GM23338 (cell line): Measurements from ENCODE around the gene RFNG. TPM values are rescaled to one million over a fixed set of nuclear protein-coding genes. Genes with fewer than 3 reads are reported as not detected.

Experiments used
- ATAC-seq: fragments of 200-7000 bp; cut with Tn5 transposase; 3 replicates; pipeline ENCODE4 v1.9.1; 2020
- DNase-seq: peaks from one replicate; pipeline ENCODE4 v3.0.0-alpha.2; 2015; ENCODE audit warnings: low spot score
- H2AFZ ChIP-seq: fragments of 200-600 bp; sonication (generic); 2 replicates; pipeline ENCODE4 v1.8.0; 2016; ENCODE audit warnings: antibody characterized with exemption, mild to moderate bottlenecking, moderate library complexity
- H3F3A ChIP-seq: fragments of 200-600 bp; sonication (generic); replicated peaks from 2 replicates; pipeline ENCODE4 v1.8.0; 2017; ENCODE audit warnings: antibody characterized with exemption, mixed run types, low read depth
- H3K27ac ChIP-seq: fragments of 200-600 bp; sonication (generic); 2 replicates; pipeline ENCODE4 v1.6.1; 2016; ENCODE audit warnings: low read depth
- H3K27me3 ChIP-seq: fragments of 200-600 bp; sonication (generic); 2 replicates; pipeline ENCODE4 v1.8.0; 2016; ENCODE audit warnings: mild to moderate bottlenecking, mixed run types, moderate library complexity; ENCODE audit not compliant: insufficient read depth
- H3K36me3 ChIP-seq: fragments of 200-600 bp; sonication (generic); 2 replicates; pipeline ENCODE4 v1.8.0; 2016; ENCODE audit warnings: mild to moderate bottlenecking; ENCODE audit not compliant: insufficient read depth
- H3K4me1 ChIP-seq: fragments of 200-600 bp; sonication (generic); 2 replicates; pipeline ENCODE4 v1.8.0; 2016; ENCODE audit warnings: mild to moderate bottlenecking, moderate library complexity; ENCODE audit not compliant: insufficient read depth
- H3K4me2 ChIP-seq: fragments of 200-600 bp; sonication (generic); 2 replicates; pipeline ENCODE4 v1.7.1; 2017; ENCODE audit warnings: mixed run types
- H3K4me3 ChIP-seq: fragments of 200-600 bp; sonication (generic); 2 replicates; pipeline ENCODE4 v1.6.1; 2016; ENCODE audit warnings: mixed run types
- H3K79me2 ChIP-seq: fragments of 200-600 bp; sonication (generic); replicated peaks from 2 replicates; pipeline ENCODE4 v1.8.0; 2017; ENCODE audit warnings: mild to moderate bottlenecking; ENCODE audit not compliant: insufficient read depth
- H3K9me2 ChIP-seq: fragments of 200-600 bp; sonication (generic); 2 replicates; pipeline ENCODE4 v1.8.0; 2017; ENCODE audit not compliant: insufficient read depth
- H4K20me1 ChIP-seq: fragments of 200-600 bp; sonication (generic); replicated peaks from 2 replicates; pipeline ENCODE4 v1.8.0; 2017; ENCODE audit warnings: mild to moderate bottlenecking; ENCODE audit not compliant: insufficient read depth
- H3K27ac Mint-ChIP-seq: 2 replicates; pipeline ENCODE4 v1.8.0; 2020; ENCODE audit warnings: inconsistent platforms, mild to moderate bottlenecking, moderate library complexity, mixed read lengths
- H3K27me3 Mint-ChIP-seq: 3 replicates; pipeline ENCODE4 v1.8.0; 2022; ENCODE audit warnings: low read depth, mild to moderate bottlenecking, moderate library complexity, mixed read lengths, inconsistent platforms; ENCODE audit not compliant: insufficient read depth, poor library complexity
- H3K36me3 Mint-ChIP-seq: 3 replicates; pipeline ENCODE4 v1.8.0; 2021; ENCODE audit warnings: low read depth, mild to moderate bottlenecking, inconsistent platforms, moderate library complexity, mixed read lengths
- H3K4me1 Mint-ChIP-seq: 3 replicates; pipeline ENCODE4 v1.8.0; 2020; ENCODE audit warnings: mild to moderate bottlenecking, inconsistent platforms, mixed read lengths
- H3K4me3 Mint-ChIP-seq: 3 replicates; pipeline ENCODE4 v1.8.0; 2021; ENCODE audit warnings: moderate library complexity, mild to moderate bottlenecking, inconsistent platforms, mixed read lengths
- H3K9me3 Mint-ChIP-seq: 3 replicates; pipeline ENCODE4 v1.8.0; 2020; ENCODE audit warnings: moderate library complexity, mild to moderate bottlenecking, inconsistent platforms, mixed read lengths
- CREB1 ChIP-seq: fragments of 250-450 bp; sonication (Bioruptor Pico); IDR thresholded peaks from 2 replicates; pipeline ENCODE4 v1.5.0; 2020; ENCODE audit warnings: low read depth, mild to moderate bottlenecking, moderate library complexity
- EZH2 ChIP-seq: fragments of 200-600 bp; sonication (generic); IDR thresholded peaks from one replicate; pipeline ENCODE4 v1.8.0; 2017; ENCODE audit warnings: antibody characterized with exemption, mild to moderate bottlenecking, low read depth; ENCODE audit not compliant: unreplicated experiment
- EZH2phosphoT487 ChIP-seq: fragments of 200-600 bp; sonication (generic); IDR thresholded peaks from one replicate; pipeline ENCODE4 v1.8.1; 2018; ENCODE audit warnings: antibody characterized with exemption; ENCODE audit not compliant: unreplicated experiment
- JUNB ChIP-seq: IDR thresholded peaks from one replicate; pipeline ENCODE4 v1.6.1; 2016; ENCODE audit warnings: antibody characterized with exemption; ENCODE audit not compliant: unreplicated experiment
- NANOG ChIP-seq: IDR thresholded peaks from 2 replicates; pipeline ENCODE4 v1.6.1; 2016; ENCODE audit warnings: antibody characterized with exemption, borderline replicate concordance
- POLR2AphosphoS5 ChIP-seq: IDR thresholded peaks from 2 replicates; pipeline ENCODE4 v1.6.1; 2016; ENCODE audit warnings: antibody characterized with exemption, low read depth
- STAT1 ChIP-seq: IDR thresholded peaks from one replicate; pipeline ENCODE4 v1.6.1; 2016; ENCODE audit warnings: antibody characterized with exemption; ENCODE audit not compliant: unreplicated experiment
- ZNF114 ChIP-seq: fragments of 250-450 bp; sonication (Bioruptor Pico); IDR thresholded peaks from 2 replicates; pipeline ENCODE4 v1.5.0; 2020; ENCODE audit warnings: mild to moderate bottlenecking, moderate library complexity
- ZNF331 ChIP-seq: fragments of 250-450 bp; sonication (Bioruptor Pico); IDR thresholded peaks from 2 replicates; pipeline ENCODE4 v1.5.0; 2020; ENCODE audit warnings: low read depth, mild to moderate bottlenecking, moderate library complexity
- polyA plus RNA-seq: library from polyadenylated mRNA; unstranded; fragments of >200 nt; fragmentation: Nextera tagmentation; extraction: Ambion mirVana; gene quantifications from 2 replicates; pipeline ENCODE4 v1.2.1, GENCODE V29; 2016
- total RNA-seq: library from RNA; depleted of rRNA; stranded (reverse); fragments of >200 nt; shearing (Covaris generic); gene quantifications from 2 replicates; pipeline ENCODE4 v1.2.3, GENCODE V29; 2014
- TF ChIP-seq, protein P1 (sequence below): IDR thresholded peaks from one replicate; pipeline ENCODE4 v1.6.1; 2018; ENCODE audit warnings: antibody characterized with exemption; ENCODE audit not compliant: unreplicated experiment
- TF ChIP-seq, protein P2 (sequence below): IDR thresholded peaks from 2 replicates; pipeline ENCODE4 v1.6.1; 2016; ENCODE audit warnings: antibody characterized with exemption
- TF ChIP-seq, protein P3 (sequence below), 2 experiments: fragments of 200-600 bp in 1 of 2; sonication (generic) in 1 of 2; conservative IDR thresholded peaks; 2 replicates each; pipeline versions ENCODE4 v1.5.1 to v1.6.1; 2016 to 2017; ENCODE audit warnings: antibody characterized with exemption in 2 of 2, low read depth in 2 of 2, mild to moderate bottlenecking in 2 of 2, moderate library complexity in 1 of 2
- TF ChIP-seq, protein P4 (sequence below): fragments of 250-450 bp; sonication (Bioruptor Pico); IDR thresholded peaks from 2 replicates; pipeline ENCODE4 v1.5.0; 2020; ENCODE audit warnings: mild to moderate bottlenecking, moderate library complexity

Gene RFNG
- total and polyA plus RNA-seq, 2 experiments from 2014 or later: 18.0 to 44.7 TPM

DNA sequence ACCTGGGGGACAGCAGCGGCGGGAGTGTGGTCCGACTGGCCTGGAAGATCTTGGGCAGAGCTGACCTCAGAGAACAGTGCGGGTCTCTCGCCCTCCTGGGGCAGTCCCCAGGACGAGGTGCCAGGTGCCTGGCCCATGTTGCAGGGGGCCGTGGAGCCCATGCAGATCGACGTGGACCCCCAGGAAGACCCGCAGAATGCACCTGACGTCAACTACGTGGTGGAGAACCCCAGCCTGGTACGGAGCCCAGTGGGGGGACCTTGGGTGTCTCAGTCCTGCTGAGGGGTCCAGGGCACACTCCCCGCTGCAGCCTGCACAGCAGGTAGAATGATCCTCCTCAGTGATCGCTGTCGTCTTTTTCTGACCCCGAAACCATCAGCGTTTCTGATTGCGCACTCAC, 1.5 kb upstream of the RFNG start:
- Histone ChIP-seq H3K27ac (no peak overlapping the region), H3F3A (0 out of 2 replicates have a peak, but pooled peaks cover 6% of the 10 kb centered on the region), H3K9me2 (no peaks in the 10 kb centered on the region), H3K4me1 (no peaks in the 10 kb centered on the region), H3K79me2 (peaks cover 9% of the 10 kb centered on the region; the same call in 1 of the 2 replicates), H4K20me1 (peaks cover 8% of the 10 kb centered on the region; the same call in 1 of the 2 replicates), H3K4me2 (peak overlapping the region; percentile 89), H3K4me3 (peak overlapping the region; percentile 89), H3K36me3 (peaks cover 4% of the 10 kb centered on the region; the same call in 1 of the 2 replicates), H3K27me3 (no peaks in the 10 kb centered on the region), H2AFZ (no peak overlapping the region)
- Mint-ChIP-seq H3K4me3 (peak overlapping the region; percentile 86), H3K27me3 (peaks cover 14% of the 10 kb centered on the region), H3K9me3 (no peaks in the 10 kb centered on the region), H3K27ac (no peak overlapping the region), H3K36me3 (peaks cover 21% of the 10 kb centered on the region), H3K4me1 (no peaks in the 10 kb centered on the region; the same call in 2 of the 3 replicates)
- no peak for DNase-seq
- no peak for ATAC-seq
- TF ChIP-seq POLR2AphosphoS5 (no peak), CREB1 (no peak), NANOG (no peak), ZNF114 (CRISPR knock-in tag) (no peak), EZH2phosphoT487 (no peak), ZNF331 (CRISPR knock-in tag) (no peak), JUNB (no peak), STAT1 (no peak), EZH2 (no peak)
- TF ChIP-seq, protein P1, sequence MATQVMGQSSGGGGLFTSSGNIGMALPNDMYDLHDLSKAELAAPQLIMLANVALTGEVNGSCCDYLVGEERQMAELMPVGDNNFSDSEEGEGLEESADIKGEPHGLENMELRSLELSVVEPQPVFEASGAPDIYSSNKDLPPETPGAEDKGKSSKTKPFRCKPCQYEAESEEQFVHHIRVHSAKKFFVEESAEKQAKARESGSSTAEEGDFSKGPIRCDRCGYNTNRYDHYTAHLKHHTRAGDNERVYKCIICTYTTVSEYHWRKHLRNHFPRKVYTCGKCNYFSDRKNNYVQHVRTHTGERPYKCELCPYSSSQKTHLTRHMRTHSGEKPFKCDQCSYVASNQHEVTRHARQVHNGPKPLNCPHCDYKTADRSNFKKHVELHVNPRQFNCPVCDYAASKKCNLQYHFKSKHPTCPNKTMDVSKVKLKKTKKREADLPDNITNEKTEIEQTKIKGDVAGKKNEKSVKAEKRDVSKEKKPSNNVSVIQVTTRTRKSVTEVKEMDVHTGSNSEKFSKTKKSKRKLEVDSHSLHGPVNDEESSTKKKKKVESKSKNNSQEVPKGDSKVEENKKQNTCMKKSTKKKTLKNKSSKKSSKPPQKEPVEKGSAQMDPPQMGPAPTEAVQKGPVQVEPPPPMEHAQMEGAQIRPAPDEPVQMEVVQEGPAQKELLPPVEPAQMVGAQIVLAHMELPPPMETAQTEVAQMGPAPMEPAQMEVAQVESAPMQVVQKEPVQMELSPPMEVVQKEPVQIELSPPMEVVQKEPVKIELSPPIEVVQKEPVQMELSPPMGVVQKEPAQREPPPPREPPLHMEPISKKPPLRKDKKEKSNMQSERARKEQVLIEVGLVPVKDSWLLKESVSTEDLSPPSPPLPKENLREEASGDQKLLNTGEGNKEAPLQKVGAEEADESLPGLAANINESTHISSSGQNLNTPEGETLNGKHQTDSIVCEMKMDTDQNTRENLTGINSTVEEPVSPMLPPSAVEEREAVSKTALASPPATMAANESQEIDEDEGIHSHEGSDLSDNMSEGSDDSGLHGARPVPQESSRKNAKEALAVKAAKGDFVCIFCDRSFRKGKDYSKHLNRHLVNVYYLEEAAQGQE: no peak
- TF ChIP-seq, protein P2, sequence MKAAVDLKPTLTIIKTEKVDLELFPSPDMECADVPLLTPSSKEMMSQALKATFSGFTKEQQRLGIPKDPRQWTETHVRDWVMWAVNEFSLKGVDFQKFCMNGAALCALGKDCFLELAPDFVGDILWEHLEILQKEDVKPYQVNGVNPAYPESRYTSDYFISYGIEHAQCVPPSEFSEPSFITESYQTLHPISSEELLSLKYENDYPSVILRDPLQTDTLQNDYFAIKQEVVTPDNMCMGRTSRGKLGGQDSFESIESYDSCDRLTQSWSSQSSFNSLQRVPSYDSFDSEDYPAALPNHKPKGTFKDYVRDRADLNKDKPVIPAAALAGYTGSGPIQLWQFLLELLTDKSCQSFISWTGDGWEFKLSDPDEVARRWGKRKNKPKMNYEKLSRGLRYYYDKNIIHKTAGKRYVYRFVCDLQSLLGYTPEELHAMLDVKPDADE: no peak
- TF ChIP-seq, protein P3, sequence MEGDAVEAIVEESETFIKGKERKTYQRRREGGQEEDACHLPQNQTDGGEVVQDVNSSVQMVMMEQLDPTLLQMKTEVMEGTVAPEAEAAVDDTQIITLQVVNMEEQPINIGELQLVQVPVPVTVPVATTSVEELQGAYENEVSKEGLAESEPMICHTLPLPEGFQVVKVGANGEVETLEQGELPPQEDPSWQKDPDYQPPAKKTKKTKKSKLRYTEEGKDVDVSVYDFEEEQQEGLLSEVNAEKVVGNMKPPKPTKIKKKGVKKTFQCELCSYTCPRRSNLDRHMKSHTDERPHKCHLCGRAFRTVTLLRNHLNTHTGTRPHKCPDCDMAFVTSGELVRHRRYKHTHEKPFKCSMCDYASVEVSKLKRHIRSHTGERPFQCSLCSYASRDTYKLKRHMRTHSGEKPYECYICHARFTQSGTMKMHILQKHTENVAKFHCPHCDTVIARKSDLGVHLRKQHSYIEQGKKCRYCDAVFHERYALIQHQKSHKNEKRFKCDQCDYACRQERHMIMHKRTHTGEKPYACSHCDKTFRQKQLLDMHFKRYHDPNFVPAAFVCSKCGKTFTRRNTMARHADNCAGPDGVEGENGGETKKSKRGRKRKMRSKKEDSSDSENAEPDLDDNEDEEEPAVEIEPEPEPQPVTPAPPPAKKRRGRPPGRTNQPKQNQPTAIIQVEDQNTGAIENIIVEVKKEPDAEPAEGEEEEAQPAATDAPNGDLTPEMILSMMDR (conservative IDR thresholded peaks at IDR 0.05; ENCODE audit: low read depth in 2 of 2): no peak
- TF ChIP-seq, protein P4, sequence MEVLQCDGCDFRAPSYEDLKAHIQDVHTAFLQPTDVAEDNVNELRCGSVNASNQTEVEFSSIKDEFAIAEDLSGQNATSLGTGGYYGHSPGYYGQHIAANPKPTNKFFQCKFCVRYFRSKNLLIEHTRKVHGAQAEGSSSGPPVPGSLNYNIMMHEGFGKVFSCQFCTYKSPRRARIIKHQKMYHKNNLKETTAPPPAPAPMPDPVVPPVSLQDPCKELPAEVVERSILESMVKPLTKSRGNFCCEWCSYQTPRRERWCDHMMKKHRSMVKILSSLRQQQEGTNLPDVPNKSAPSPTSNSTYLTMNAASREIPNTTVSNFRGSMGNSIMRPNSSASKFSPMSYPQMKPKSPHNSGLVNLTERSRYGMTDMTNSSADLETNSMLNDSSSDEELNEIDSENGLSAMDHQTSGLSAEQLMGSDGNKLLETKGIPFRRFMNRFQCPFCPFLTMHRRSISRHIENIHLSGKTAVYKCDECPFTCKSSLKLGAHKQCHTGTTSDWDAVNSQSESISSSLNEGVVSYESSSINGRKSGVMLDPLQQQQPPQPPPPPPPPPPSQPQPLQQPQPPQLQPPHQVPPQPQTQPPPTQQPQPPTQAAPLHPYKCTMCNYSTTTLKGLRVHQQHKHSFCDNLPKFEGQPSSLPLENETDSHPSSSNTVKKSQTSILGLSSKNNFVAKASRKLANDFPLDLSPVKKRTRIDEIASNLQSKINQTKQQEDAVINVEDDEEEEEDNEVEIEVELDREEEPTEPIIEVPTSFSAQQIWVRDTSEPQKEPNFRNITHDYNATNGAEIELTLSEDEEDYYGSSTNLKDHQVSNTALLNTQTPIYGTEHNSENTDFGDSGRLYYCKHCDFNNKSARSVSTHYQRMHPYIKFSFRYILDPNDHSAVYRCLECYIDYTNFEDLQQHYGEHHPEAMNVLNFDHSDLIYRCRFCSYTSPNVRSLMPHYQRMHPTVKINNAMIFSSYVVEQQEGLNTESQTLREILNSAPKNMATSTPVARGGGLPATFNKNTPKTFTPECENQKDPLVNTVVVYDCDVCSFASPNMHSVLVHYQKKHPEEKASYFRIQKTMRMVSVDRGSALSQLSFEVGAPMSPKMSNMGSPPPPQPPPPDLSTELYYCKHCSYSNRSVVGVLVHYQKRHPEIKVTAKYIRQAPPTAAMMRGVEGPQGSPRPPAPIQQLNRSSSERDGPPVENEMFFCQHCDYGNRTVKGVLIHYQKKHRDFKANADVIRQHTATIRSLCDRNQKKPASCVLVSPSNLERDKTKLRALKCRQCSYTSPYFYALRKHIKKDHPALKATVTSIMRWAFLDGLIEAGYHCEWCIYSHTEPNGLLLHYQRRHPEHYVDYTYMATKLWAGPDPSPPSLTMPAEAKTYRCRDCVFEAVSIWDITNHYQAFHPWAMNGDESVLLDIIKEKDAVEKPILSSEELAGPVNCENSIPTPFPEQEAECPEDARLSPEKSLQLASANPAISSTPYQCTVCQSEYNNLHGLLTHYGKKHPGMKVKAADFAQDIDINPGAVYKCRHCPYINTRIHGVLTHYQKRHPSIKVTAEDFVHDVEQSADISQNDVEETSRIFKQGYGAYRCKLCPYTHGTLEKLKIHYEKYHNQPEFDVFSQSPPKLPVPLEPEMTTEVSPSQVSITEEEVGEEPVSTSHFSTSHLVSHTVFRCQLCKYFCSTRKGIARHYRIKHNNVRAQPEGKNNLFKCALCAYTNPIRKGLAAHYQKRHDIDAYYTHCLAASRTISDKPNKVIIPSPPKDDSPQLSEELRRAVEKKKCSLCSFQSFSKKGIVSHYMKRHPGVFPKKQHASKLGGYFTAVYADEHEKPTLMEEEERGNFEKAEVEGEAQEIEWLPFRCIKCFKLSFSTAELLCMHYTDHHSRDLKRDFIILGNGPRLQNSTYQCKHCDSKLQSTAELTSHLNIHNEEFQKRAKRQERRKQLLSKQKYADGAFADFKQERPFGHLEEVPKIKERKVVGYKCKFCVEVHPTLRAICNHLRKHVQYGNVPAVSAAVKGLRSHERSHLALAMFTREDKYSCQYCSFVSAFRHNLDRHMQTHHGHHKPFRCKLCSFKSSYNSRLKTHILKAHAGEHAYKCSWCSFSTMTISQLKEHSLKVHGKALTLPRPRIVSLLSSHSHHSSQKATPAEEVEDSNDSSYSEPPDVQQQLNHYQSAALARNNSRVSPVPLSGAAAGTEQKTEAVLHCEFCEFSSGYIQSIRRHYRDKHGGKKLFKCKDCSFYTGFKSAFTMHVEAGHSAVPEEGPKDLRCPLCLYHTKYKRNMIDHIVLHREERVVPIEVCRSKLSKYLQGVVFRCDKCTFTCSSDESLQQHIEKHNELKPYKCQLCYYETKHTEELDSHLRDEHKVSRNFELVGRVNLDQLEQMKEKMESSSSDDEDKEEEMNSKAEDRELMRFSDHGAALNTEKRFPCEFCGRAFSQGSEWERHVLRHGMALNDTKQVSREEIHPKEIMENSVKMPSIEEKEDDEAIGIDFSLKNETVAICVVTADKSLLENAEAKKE (CRISPR knock-in tag): no peak
